AG04450 (cell line): ENCODE data around the gene TGFBR3L. TPM values are rescaled to one million over a fixed set of nuclear protein-coding genes. Genes with fewer than 3 reads are reported as not detected.
"Not testable (repeated sequence)": the region's sequence is repeated elsewhere in the genome, so short reads cannot be mapped to it uniquely, and the experiment has no call there.

ENCODE experiments used
- CTCF ChIA-PET: fragments of 300-600, 350-600 bp; formaldehyde crosslinking; extraction: SDS; loops from one replicate; lab custom pipeline; 2022; ENCODE audit warnings: antibody characterized with exemption, inconsistent platforms; lab: Charles Lee
- POLR2A ChIA-PET: fragments of 350-600 bp; formaldehyde crosslinking; extraction: SDS; loops from one replicate; lab custom pipeline; 2021; ENCODE audit warnings: antibody characterized with exemption, inconsistent platforms; lab: Yijun Ruan, JAX
- DNase-seq: peaks from one replicate; pipeline ENCODE4 v3.0.0-alpha.2; 2011; ENCODE audit warnings: low read depth, low spot score
- H3K27ac ChIP-seq: one replicate; pipeline ENCODE4 v1.5.1; 2012; ENCODE audit warnings: low read depth, low read length, control low read depth
- H3K27me3 ChIP-seq: one replicate; pipeline ENCODE4 v1.6.0; 2012; ENCODE audit warnings: low read length; ENCODE audit not compliant: control insufficient read depth, insufficient read depth
- H3K4me3 ChIP-seq: 2 replicates; pipeline ENCODE4 v1.5.1; 2011; ENCODE audit warnings: mild to moderate bottlenecking, low read depth, low read length, control low read depth
- H3K9me3 ChIP-seq: 2 replicates; pipeline ENCODE4 v1.5.1; 2012; ENCODE audit warnings: low read length; ENCODE audit not compliant: control insufficient read depth, insufficient read depth
- CTCF ChIP-seq: IDR thresholded peaks from 2 replicates; pipeline ENCODE4 v1.5.1; 2011; ENCODE audit warnings: low read depth, low read length, control low read depth, inconsistent platforms
- polyA plus RNA-seq: library from polyadenylated mRNA; depleted of rRNA; stranded (reverse); fragments of >200 nt; gene quantifications from 2 replicates; pipeline ENCODE4 v1.2.3, GENCODE V29; 2011

Gene TGFBR3L
- polyA plus RNA-seq, 1 experiment = not detected

- DNase-seq = no peak
- no peak overlapping the region for H3K27ac ChIP-seq
- H3K27me3 ChIP-seq = no peaks in the 10 kb centered on the region
- H3K4me3 ChIP-seq = no peak overlapping the region
- no peaks in the 10 kb centered on the region; the same call in 1 of the 2 replicates for H3K9me3 ChIP-seq
- ChIA-PET POLR2A (no interaction called here), CTCF (interaction anchor here (0.7 to 3.2 kb wide), 2 partner anchors 9 to 50 kb away, joined by 3 to 21 read pairs; partner anchors contain the start of gene TIMM44)
- no peak for TF ChIP-seq CTCF
Measured at GRCh38 chr19:7953060-7953459, 38.4 kb downstream of the TGFBR3L start.

GRCh38 chr19:7953576-7953975 is 38.9 kb downstream of the TGFBR3L start:
- CTCF ChIA-PET = interaction anchor here (0.7 to 3.2 kb wide), 3 partner anchors 9 to 49 kb away, joined by 3 to 21 read pairs (median 3); partner anchors contain the start of gene TIMM44
- H3K27me3 ChIP-seq = no peaks in the 10 kb centered on the region
- H3K4me3 ChIP-seq = no peak overlapping the region
- DNase-seq = no peak
- TF ChIP-seq CTCF = no peak
- POLR2A ChIA-PET = no interaction called here
- H3K27ac ChIP-seq = no peak overlapping the region
- no peaks in the 10 kb centered on the region; the same call in 1 of the 2 replicates for H3K9me3 ChIP-seq

DNA sequence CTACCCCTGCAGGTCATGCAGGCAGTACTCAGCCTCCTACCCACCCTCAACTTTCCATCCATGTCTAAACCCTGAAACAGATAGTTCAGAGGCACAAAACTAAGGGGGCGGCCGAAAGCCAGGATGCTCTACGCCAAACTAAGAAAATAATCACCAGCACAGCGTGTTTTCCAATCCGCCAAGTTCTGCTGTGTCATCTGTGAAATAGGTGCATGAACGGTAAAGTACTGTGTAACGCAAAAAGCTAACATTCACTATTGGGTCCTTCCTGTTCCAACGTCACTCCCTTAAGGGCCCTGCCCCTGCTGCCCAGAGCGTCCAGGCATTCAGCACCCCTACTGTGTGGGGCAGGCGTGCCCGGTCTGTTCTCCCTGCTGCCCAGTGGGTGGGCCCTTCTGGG is 41.1 kb downstream of the TGFBR3L start:
- no peak overlapping the region for H3K27ac ChIP-seq
- POLR2A ChIA-PET = interaction anchor here (1.4 kb wide), 1 partner anchor 12 kb away, joined by 4 read pairs; the partner anchor contains the start of gene TIMM44
- CTCF ChIA-PET = no interaction called here
- H3K4me3 ChIP-seq = no peak overlapping the region
- H3K9me3 ChIP-seq = no peaks in the 10 kb centered on the region
- no peak for DNase-seq
- TF ChIP-seq CTCF = no peak
- H3K27me3 ChIP-seq = no peaks in the 10 kb centered on the region

GRCh38 chr19:7959211-7959610 is 44.6 kb downstream of the TGFBR3L start:
- ChIA-PET CTCF (interaction anchor here (0.5 to 3.2 kb wide), 5 partner anchors 9 to 310 kb away, joined by 3 to 23 read pairs (median 4); partner anchors contain the start of gene TIMM44), POLR2A (no interaction called here)
- TF ChIP-seq CTCF = no peak
- no peaks in the 10 kb centered on the region for H3K27me3 ChIP-seq
- H3K27ac ChIP-seq = no peak overlapping the region
- no peak overlapping the region for H3K4me3 ChIP-seq
- DNase-seq = no peak
- H3K9me3 ChIP-seq = no peaks in the 10 kb centered on the region; the same call in 1 of the 2 replicates

DNA sequence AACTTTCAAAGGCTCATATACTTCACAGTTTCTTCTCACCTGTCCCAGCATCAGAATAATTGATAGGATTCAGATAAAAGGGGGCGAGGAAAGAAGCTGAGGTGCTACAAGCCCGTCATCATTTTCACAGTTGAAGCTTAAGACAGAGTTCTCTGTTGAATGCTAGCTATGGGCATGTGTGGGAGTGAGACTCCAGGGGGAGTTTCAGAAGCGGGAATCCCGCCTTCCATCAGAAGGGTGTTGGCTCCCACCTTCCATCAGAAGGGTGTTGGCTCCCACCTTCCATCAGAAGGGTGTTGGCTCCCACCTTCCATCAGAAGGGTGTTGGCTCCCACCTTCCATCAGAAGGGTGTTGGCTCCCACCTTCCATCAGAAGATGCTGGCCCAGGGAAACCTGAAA is 46.5 kb downstream of the TGFBR3L start:
- CTCF ChIA-PET = interaction anchor here (1.6 to 3.2 kb wide), 2 partner anchors 10 to 17 kb away, joined by 8 to 23 read pairs; partner anchors contain the start of gene TIMM44

More for the DNA sequence above, 46.5 kb downstream of the TGFBR3L start:
- H3K9me3 ChIP-seq, H3K27me3 ChIP-seq, H3K4me3 ChIP-seq, H3K27ac ChIP-seq, POLR2A ChIA-PET, DNase-seq: not testable (repeated sequence)
